H1 (cell line): ENCODE measurements around the gene LOXL1. TPM values are rescaled to one million over a fixed set of nuclear protein-coding genes. Genes with fewer than 3 reads are reported as not detected.

ENCODE experiments used
- CTCF ChIA-PET: fragments of 300-600 bp; sonication (Branson Sonifier 250); formaldehyde crosslinking; loops from one replicate; lab custom pipeline; 2021; ENCODE audit not compliant: partially characterized antibody; lab: Charles Lee
- POLR2A ChIA-PET: fragments of 300-600 bp; sonication (Branson Sonifier 250); formaldehyde crosslinking; loops from one replicate; lab custom pipeline; 2021; ENCODE audit warnings: inconsistent platforms; ENCODE audit not compliant: partially characterized antibody; lab: Charles Lee
- DNase-seq, 2 experiments: peaks; one replicate each; pipeline versions ENCODE4 v3.0.0 to v3.0.0-alpha.2; 2010 to 2022; ENCODE audit warnings: low spot score in 2 of 2, low read depth in 1 of 2, mixed read lengths in 1 of 2
- FAIRE-seq: peaks from 2 replicates; lab custom pipeline; 2011; peaks lifted over from hg19 to GRCh38; lab: Jason Lieb, UNC
- H2AFZ ChIP-seq: 2 replicates; pipeline ENCODE4 v1.8.1; 2012; ENCODE audit warnings: low read length, inconsistent platforms
- H2AK5ac ChIP-seq: 2 replicates; pipeline ENCODE4 v1.6.1; 2013; ENCODE audit warnings: low read depth, low read length
- H2BK120ac ChIP-seq: replicated peaks from 2 replicates; pipeline ENCODE3; 2013; ENCODE audit warnings: low read depth, low read length, inconsistent platforms
- H2BK12ac ChIP-seq: 2 replicates; pipeline ENCODE4 v1.6.1; 2013; ENCODE audit warnings: low read depth, low read length
- H2BK15ac ChIP-seq: 2 replicates; pipeline ENCODE4 v1.6.1; 2013; ENCODE audit warnings: low read length
- H2BK20ac ChIP-seq: 2 replicates; pipeline ENCODE4 v1.6.1; 2013; ENCODE audit warnings: low read length
- H2BK5ac ChIP-seq: 2 replicates; pipeline ENCODE4 v1.6.1; 2013; ENCODE audit warnings: low read depth, low read length
- H3K14ac ChIP-seq: 2 replicates; pipeline ENCODE4 v1.6.1; 2013; ENCODE audit warnings: inconsistent platforms; ENCODE audit not compliant: insufficient read length
- H3K18ac ChIP-seq: 2 replicates; pipeline ENCODE4 v1.6.1; 2013; ENCODE audit warnings: low read length; ENCODE audit errors: extremely low read depth
- H3K23ac ChIP-seq: 2 replicates; pipeline ENCODE4 v1.6.1; 2013; ENCODE audit warnings: inconsistent platforms; ENCODE audit not compliant: insufficient read length
- H3K23me2 ChIP-seq: 2 replicates; pipeline ENCODE4 v1.6.1; 2013; ENCODE audit warnings: low read depth, low read length
- H3K27ac ChIP-seq: 2 replicates; pipeline ENCODE4 v1.6.1; 2011; ENCODE audit warnings: low read depth, low read length, inconsistent platforms
- H3K27me3 ChIP-seq, 4 experiments: replicated peaks in 1 of 4; 1 replicate in 1 of 4; 2 replicates in 3 of 4; pipeline versions ENCODE4 v1.6.1 to v1.8.1; 2011 to 2013; ENCODE audit warnings: low read length in 3 of 4, mild to moderate bottlenecking in 3 of 4, inconsistent platforms in 2 of 4, mixed read lengths in 2 of 4, moderate library complexity in 1 of 4; ENCODE audit not compliant: control insufficient read depth in 3 of 4, insufficient read depth in 3 of 4; ENCODE audit errors: extremely low read depth in 1 of 4
- H3K36me3 ChIP-seq, 4 experiments: 2 replicates each; pipeline versions ENCODE4 v1.6.1 to v1.8.1; 2011 to 2013; ENCODE audit warnings: mild to moderate bottlenecking in 4 of 4, low read length in 3 of 4, moderate library complexity in 2 of 4, control low read depth in 1 of 4, inconsistent platforms in 1 of 4; ENCODE audit not compliant: insufficient read depth in 4 of 4, control insufficient read depth in 2 of 4
- H3K4ac ChIP-seq: replicated peaks from 2 replicates; pipeline ENCODE3; 2013; ENCODE audit warnings: low read length, low read depth, mixed read lengths, inconsistent platforms; ENCODE audit not compliant: insufficient read length
- H3K4me1 ChIP-seq, 4 experiments: replicated peaks in 1 of 4; 1 replicate in 1 of 4; 2 replicates in 3 of 4; pipeline versions ENCODE4 v1.6.1 to v1.8.1; 2011 to 2013; ENCODE audit warnings: low read length in 3 of 4, inconsistent platforms in 2 of 4, mixed read lengths in 1 of 4; ENCODE audit not compliant: insufficient read depth in 4 of 4, control insufficient read depth in 3 of 4
- H3K4me2 ChIP-seq, 2 experiments: 2 replicates each; pipeline versions ENCODE4 v1.6.1 to v1.8.1; 2011 to 2013; ENCODE audit warnings: low read depth in 2 of 2, low read length in 2 of 2, control low read depth in 1 of 2, inconsistent platforms in 1 of 2, mild to moderate bottlenecking in 1 of 2; ENCODE audit not compliant: insufficient read depth in 1 of 2
- H3K4me3 ChIP-seq, 4 experiments: fragments of 200-600, 300-600 bp in 1 of 4; sonication (generic), shearing (Covaris generic), sonication (Bioruptor Twin) in 1 of 4; 2 replicates each; pipeline versions ENCODE4 v1.5.1 to v1.8.1; 2011 to 2016; ENCODE audit warnings: low read length in 4 of 4, low read depth in 3 of 4, control low read depth in 2 of 4, inconsistent platforms in 2 of 4, mild to moderate bottlenecking in 2 of 4, mixed read lengths in 1 of 4, moderate library complexity in 1 of 4; ENCODE audit not compliant: insufficient read depth in 2 of 4; ENCODE audit errors: extremely low read depth in 1 of 4
- H3K56ac ChIP-seq: replicated peaks from 2 replicates; pipeline ENCODE3; 2013; ENCODE audit warnings: low read depth, mild to moderate bottlenecking, mixed read lengths, low read length, inconsistent platforms; ENCODE audit not compliant: insufficient read length
- H3K79me1 ChIP-seq: 2 replicates; pipeline ENCODE4 v1.6.1; 2013; ENCODE audit warnings: low read depth, low read length, control low read depth
- H3K79me2 ChIP-seq, 2 experiments: 2 replicates each; pipeline versions ENCODE4 v1.6.1 to v1.8.1; 2012 to 2013; ENCODE audit warnings: low read length in 2 of 2, mild to moderate bottlenecking in 2 of 2, inconsistent platforms in 1 of 2; ENCODE audit not compliant: insufficient read depth in 2 of 2, control insufficient read depth in 1 of 2
- H3K9ac ChIP-seq, 4 experiments: replicated peaks in 1 of 4; 1 replicate in 1 of 4; 2 replicates in 3 of 4; pipeline versions ENCODE4 v1.6.1 to v1.8.1; 2011 to 2013; ENCODE audit warnings: low read depth in 3 of 4, low read length in 3 of 4, control low read depth in 2 of 4, mild to moderate bottlenecking in 2 of 4, moderate library complexity in 2 of 4, inconsistent platforms in 1 of 4; ENCODE audit errors: extremely low read depth in 1 of 4
- H3K9me3 ChIP-seq, 2 experiments: 2 replicates each; pipeline versions ENCODE4 v1.6.1 to v1.8.1; 2012 to 2013; ENCODE audit warnings: mild to moderate bottlenecking in 2 of 2, moderate library complexity in 2 of 2, control low read depth in 1 of 2, inconsistent platforms in 1 of 2, low read depth in 1 of 2, low read length in 1 of 2, mixed read lengths in 1 of 2; ENCODE audit not compliant: insufficient read depth in 2 of 2
- H4K20me1 ChIP-seq, 2 experiments: replicated peaks in 1 of 2; 2 replicates each; pipeline versions ENCODE3 to v1.8.1; 2011 to 2013; ENCODE audit warnings: inconsistent platforms in 2 of 2, low read length in 2 of 2, mild to moderate bottlenecking in 1 of 2; ENCODE audit not compliant: insufficient read depth in 2 of 2, control insufficient read depth in 1 of 2
- H4K5ac ChIP-seq: 2 replicates; pipeline ENCODE4 v1.6.1; 2013; ENCODE audit warnings: low read length, low read depth, mixed read lengths, inconsistent platforms; ENCODE audit not compliant: insufficient read length
- H4K8ac ChIP-seq: 2 replicates; pipeline ENCODE4 v1.8.0; 2013; ENCODE audit warnings: mild to moderate bottlenecking, moderate library complexity, low read length, inconsistent platforms; ENCODE audit not compliant: insufficient read depth; ENCODE audit errors: extremely low read depth
- H4K91ac ChIP-seq: replicated peaks from 2 replicates; pipeline ENCODE3; 2013; ENCODE audit warnings: low read length, mixed read lengths, inconsistent platforms; ENCODE audit not compliant: insufficient read length
- BACH1 ChIP-seq: IDR thresholded peaks from 2 replicates; pipeline ENCODE4 v1.6.1; 2012; ENCODE audit warnings: low read length, improper control_type of control experiment
- BRCA1 ChIP-seq: IDR thresholded peaks from 2 replicates; pipeline ENCODE4 v1.6.1; 2012; ENCODE audit warnings: low read depth, low read length, improper control_type of control experiment
- CEBPB ChIP-seq: IDR thresholded peaks from 2 replicates; pipeline ENCODE4 v1.6.1; 2012; ENCODE audit warnings: low read depth, low read length
- CHD1 ChIP-seq: IDR thresholded peaks from 2 replicates; pipeline ENCODE4 v1.6.1; 2012; ENCODE audit warnings: low read depth, low read length, improper control_type of control experiment
- CREB1 ChIP-seq: IDR thresholded peaks from 2 replicates; pipeline ENCODE4 v1.6.1; 2012; ENCODE audit warnings: inconsistent platforms
- EP300 ChIP-seq, 2 experiments: IDR thresholded peaks; 1 replicate in 1 of 2; 2 replicates in 1 of 2; pipeline ENCODE4 v1.6.1; 2011 to 2012; ENCODE audit warnings: low read depth in 2 of 2, low read length in 2 of 2, mild to moderate bottlenecking in 2 of 2, borderline replicate concordance in 1 of 2, inconsistent platforms in 1 of 2, moderate library complexity in 1 of 2
- MAFK ChIP-seq: IDR thresholded peaks from 2 replicates; pipeline ENCODE4 v1.6.1; 2012; ENCODE audit warnings: low read depth, mild to moderate bottlenecking, improper control_type of control experiment, low read length
- SP2 ChIP-seq: IDR thresholded peaks from 2 replicates; pipeline ENCODE4 v1.6.1; 2012; ENCODE audit warnings: mild to moderate bottlenecking, low read length, inconsistent platforms
- TBP ChIP-seq: IDR thresholded peaks from 2 replicates; pipeline ENCODE4 v1.6.1; 2011; ENCODE audit warnings: low read depth, low read length, improper control_type of control experiment
- TCF12 ChIP-seq: IDR thresholded peaks from 2 replicates; pipeline ENCODE4 v1.6.1; 2011; ENCODE audit warnings: low read depth, mild to moderate bottlenecking, low read length
- WGBS, 2 experiments: shearing (Covaris generic) in 1 of 2; methylation state at CpG; one replicate each; pipeline versions ENCODE4 v1.1.6 to v1.1.7; 2013 to 2015; ENCODE audit warnings: low lambda C conversion rate in 2 of 2, mixed read lengths in 2 of 2, inconsistent platforms in 1 of 2, low coverage in 1 of 2, missing lambda C conversion rate in 1 of 2; ENCODE audit not compliant: insufficient replicate concordance in 2 of 2, insufficient coverage in 1 of 2, insufficient read length in 1 of 2; ENCODE audit errors: extremely low coverage in 1 of 2, missing lambda C conversion rate in 1 of 2; 5-methylcytosine and 5-hydroxymethylcytosine counted together
- polyA plus RNA-seq, 7 experiments: library from polyadenylated mRNA; depleted of rRNA in 3 of 7; stranded (reverse) in 5 of 7; unstranded in 2 of 7; fragments of >200 nt in 5 of 7; fragments of 200-250 nt in 2 of 7; gene quantifications; 1 replicate in 5 of 7; 2 replicates in 1 of 7; 4 replicates in 1 of 7; pipeline versions ENCODE4 v1.2.1 to v1.2.3, GENCODE V29; 2011 to 2013; ENCODE audit warnings: missing spikeins in 2 of 7, mixed read lengths in 2 of 7
- total RNA-seq: library from RNA; stranded (reverse); fragmentation: NEBNext Ultra II Directional; extraction: Animal tissue kit (Norgen Biotek cat#: 25700); gene quantifications from 2 replicates; pipeline ENCODE4 v1.2.1, GENCODE V29; 2021
- TF ChIP-seq, protein P1 (sequence below): IDR thresholded peaks from 2 replicates; pipeline ENCODE4 v1.6.1; 2011; ENCODE audit warnings: low read length, improper control_type of control experiment

LOXL1 gene
- total and polyA plus RNA-seq, 2 of the 8 experiments (the other 6 are each of a cell fraction or from before 2014, with no cell fraction given) = 8.1 to 14.4 TPM

- Histone ChIP-seq H3K27me3 (no peaks in the 10 kb centered on the region), H2BK120ac (no peak overlapping the region), H2BK15ac (no peak overlapping the region), H3K4me1 (peaks cover 0 to 3% (median 2%) of the 10 kb centered on the region in 4 experiments; a peak in 4 of 7 replicates), H4K8ac (no peak overlapping the region), H3K4ac (no peak overlapping the region), H4K91ac (no peak overlapping the region), H3K4me2 (no peak overlapping the region), H2AK5ac (no peak overlapping the region), H4K5ac (no peak overlapping the region), H2BK5ac (no peak overlapping the region), H3K23me2 (no peaks in the 10 kb centered on the region), H2BK20ac (no peak overlapping the region), H3K36me3 (no peaks in the 10 kb centered on the region), H2AFZ (no peak overlapping the region), H3K23ac (no peak overlapping the region), H3K14ac (no peak overlapping the region), H3K9ac (no peak overlapping the region), H3K79me1 (no peaks in the 10 kb centered on the region), H4K20me1 (peaks cover 0 to 2% of the 10 kb centered on the region in 2 experiments), H3K9me3 (no peaks in the 10 kb centered on the region), H3K79me2 (no peaks in the 10 kb centered on the region), H3K18ac (no peak overlapping the region), H2BK12ac (no peak overlapping the region), H3K27ac (no peak overlapping the region), H3K56ac (no peak overlapping the region), H3K4me3 (no peak overlapping the region)
- 96% methylated on average over 11 of the region's 11 CpGs; no CpG with 5 or more reads in 1 of the 2 experiments for WGBS, 2 experiments
- FAIRE-seq (no peak), DNase-seq (no peak)
- ChIA-PET CTCF (interaction anchor here (0.5 to 5.8 kb wide), 9 partner anchors 8 to 326 kb away, joined by 3 to 31 read pairs (median 5); partner anchors contain the start of gene TBC1D21), POLR2A (interaction anchor here (1.8 kb wide), 1 partner anchor 10 kb away, joined by 9 read pairs; no protein-coding TSS in a partner anchor)
- TF ChIP-seq CREB1 = no peak
- TF ChIP-seq TCF12 = no peak
- TF ChIP-seq, protein P1, sequence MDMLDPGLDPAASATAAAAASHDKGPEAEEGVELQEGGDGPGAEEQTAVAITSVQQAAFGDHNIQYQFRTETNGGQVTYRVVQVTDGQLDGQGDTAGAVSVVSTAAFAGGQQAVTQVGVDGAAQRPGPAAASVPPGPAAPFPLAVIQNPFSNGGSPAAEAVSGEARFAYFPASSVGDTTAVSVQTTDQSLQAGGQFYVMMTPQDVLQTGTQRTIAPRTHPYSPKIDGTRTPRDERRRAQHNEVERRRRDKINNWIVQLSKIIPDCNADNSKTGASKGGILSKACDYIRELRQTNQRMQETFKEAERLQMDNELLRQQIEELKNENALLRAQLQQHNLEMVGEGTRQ = no peak
- no peak for TF ChIP-seq CHD1
- TF ChIP-seq MAFK = no peak
- no peak for TF ChIP-seq TBP
- no peak for TF ChIP-seq CEBPB
- no peak for TF ChIP-seq BRCA1
- TF ChIP-seq BACH1 = no peak
- no peak for TF ChIP-seq EP300 (IDR thresholded peaks at IDR 0.05; ENCODE audit: borderline replicate concordance in 1 of 2, low read depth in 2 of 2, low read length in 2 of 2)
- no peak for TF ChIP-seq SP2
These were observed 11.5 kb downstream of the LOXL1 start for GRCh38 chr15:73937726-73938125.
